Stimulated activated naive CD8-positive, alpha-beta T cell treated with anti-CD3 and anti-CD28 coated beads, Interleukin-15, Interleukin-2, amounts not matched to agents 100 U/mL and 50 U/mL, for 24 hours (primary cell): ENCODE results near the gene HOXB5.

Experiments
- ATAC-seq: fragments of 150-1000 bp; cut with Tn5 transposase; one replicate; pipeline ENCODE4 v1.10.0; 2021
- DNase-seq: peaks from one replicate; pipeline ENCODE4 v3.0.0; 2021

Gene HOXB5

DNA sequence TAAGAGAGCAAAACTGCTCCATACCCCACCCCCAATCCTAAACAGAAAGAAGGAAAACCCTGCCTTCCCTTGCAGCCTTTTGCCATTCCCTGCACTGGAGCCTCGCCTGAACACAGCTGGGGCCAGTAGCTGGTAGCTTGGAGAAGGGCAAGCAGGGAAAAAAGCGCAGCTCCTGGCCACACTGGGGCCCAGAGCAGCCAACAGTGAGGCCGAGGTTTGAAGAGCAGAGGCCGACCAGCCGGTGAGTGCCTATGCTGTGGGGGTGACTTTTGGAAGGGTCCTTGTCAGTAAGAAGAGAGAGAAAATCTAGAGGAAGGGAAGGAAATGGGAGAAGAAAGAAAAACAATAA is 35.8 kb upstream of the HOXB5 start:
- no peak for ATAC-seq
- DNase-seq, result no peak

GRCh38 chr17:48628649-48629410 is 35.3 kb upstream of the HOXB5 start:
- ATAC-seq, result no peak

DNA sequence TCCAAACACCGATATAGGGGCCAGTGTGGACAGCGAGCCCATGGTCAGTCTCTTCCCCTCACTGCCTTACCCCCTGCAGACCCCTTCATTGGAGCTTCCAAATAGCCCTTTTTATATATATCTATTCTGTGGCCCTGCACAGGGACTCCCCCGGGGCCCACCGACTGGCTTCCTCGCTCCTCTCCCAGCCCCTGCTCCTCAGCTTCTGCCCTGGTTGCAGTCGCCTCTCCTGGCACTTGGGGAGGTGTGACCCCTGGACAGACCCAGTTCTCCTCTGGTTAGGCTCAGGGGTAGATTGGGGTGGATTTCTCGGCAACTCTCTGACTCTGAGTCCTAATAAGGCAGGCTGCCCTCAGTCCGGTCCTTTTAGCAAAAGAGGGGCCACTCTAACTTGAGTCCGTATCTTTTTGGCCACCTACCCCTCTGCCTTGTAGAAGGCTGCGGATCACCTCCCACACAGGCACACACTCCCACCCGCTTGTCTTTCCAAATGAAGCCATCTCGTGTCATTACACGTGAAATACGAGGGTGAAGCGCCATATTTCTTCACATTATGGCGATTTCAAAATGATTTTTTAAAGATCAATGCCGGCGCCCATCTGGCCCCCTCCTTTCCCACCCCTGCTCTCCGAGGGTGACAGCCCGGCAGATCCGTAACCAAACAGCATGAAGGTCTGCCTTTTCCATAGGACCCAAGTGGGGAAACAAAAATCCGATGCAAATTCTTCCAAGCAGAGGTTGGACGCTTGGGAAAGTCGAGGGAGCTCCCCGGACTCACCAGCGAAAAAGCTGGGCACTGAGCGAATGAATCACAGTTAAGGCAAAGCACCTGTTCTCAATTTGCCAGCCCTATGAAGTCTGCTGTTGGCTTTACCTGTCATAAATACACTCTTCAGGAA is 34.3 kb upstream of the HOXB5 start:
- no peak for ATAC-seq
- DNase-seq, result no peak

More at GRCh38 chr17:48628649-48629410, 35.3 kb upstream of the HOXB5 start:
- no peak for DNase-seq

DNA sequence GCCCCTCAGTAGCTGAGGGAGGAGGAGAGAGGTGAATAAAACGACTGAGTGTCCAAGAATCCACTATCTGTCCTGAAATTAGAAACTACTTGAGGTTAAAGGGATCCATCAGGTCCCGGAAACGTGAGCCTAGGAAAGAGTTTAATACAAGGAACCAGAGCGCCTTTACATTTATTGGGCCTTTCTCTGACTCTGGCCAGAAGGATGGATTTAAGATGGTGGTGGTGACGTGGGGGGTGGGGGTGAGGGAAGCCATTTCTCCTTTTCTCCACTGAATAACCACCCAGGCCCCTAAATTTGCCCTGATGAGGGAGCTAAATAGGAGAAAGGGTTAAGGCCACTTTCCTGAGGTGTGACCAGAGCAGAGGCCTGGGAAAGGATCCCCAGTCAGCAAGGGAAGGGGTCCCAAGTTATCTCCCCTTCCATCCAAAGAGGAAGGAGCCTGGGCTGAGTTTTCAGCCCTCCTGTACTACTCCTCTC is 33.6 kb upstream of the HOXB5 start:
- no peak for DNase-seq
- ATAC-seq, result no peak

- ATAC-seq (peak; percentile 41), DNase-seq (peak; percentile 66)
These were observed 32.9 kb upstream of the HOXB5 start, which contains the start of gene HOXB9 for GRCh38 chr17:48626245-48627117. TSS of gene HOXB9 (minus strand) at chr17:48626358. CDS start at chr17:48626269, 89 bp downstream.

DNA sequence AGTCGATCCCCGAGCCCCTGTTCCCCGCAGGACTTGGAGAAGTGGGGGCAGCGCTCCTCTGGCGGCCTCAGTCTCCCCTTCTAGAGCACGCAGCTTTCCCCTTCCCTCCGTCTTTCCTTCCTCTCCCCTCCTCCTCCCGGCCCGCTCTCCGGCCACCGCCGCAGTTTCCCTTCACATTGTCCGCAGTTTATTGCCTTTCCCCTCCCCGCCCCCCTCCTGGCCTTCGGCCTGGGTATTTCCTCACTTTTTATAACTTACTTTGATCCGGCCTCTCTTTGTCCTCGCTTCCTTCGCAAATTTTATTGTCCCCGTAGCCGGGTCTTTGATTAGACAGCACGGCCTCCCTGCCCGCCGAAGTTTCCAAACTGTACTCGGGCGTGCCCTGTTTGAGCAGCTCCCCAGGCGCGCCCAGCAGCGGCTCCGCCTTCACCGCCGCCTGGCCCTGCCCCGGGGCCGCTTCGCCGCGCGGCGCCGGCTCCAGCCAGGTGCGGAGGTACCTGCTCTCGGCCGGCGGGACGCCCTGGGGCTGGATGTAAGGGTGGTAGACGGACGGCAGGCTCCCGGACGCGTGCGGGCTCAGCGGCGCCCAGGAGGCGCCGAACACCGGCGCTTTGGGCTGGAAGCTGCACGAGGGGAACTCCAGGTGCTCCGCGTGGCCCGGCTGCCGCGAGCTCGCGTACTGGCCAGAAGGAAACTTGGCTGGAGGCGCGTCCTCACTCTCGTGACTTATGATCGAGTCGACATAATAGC is 32.1 kb upstream of the HOXB5 start:
- DNase-seq, result peak; percentile 58

DNA sequence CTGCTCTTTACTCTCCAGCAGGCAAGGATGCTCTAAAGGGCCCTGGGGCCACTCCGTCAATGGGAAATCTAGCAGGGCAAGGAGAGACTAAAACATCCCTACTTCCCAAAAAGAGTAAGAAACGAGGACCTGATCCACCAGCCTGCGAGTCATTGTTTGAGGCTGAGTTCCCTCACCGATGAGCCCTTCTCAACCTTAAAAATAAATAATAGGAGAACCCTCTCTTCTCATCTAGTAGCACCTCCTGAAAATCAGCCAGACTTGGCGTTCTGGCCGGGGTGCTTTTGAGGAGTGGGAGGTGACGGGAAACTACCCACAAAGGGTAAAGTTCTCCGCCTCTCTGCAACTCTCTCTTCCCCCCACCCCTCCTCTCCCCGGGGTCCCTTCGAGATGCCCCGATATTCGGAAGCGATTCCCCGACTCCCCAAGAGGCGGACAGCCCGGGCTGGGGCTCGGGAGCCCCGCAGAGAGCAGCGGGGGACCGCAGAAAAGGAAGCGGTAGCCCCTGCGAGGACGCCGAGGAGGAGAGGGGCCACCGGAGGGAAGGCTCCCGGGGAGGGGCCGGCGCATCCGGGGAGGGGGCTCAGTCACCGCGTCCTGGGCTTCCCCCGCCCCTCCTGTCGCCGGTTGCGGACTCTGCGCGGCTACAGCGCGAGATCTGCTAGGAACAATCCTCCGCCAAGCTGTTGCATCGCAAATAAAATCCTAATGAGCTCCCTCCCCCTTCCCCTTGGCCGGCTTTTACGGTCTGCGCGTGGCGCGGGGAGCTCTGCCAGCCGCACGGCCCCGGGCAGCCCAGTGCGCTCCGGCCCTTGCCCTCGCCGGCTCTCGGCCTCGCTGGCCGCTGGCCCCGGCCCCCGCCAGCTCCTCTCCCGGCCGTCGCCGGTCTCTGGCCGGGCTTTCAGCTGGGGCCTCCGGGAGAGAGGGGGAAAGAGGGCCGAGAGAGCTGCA is 31.2 kb upstream of the HOXB5 start:
- DNase-seq (no peak), ATAC-seq (no peak)

More for the DNA sequence above, 32.1 kb upstream of the HOXB5 start:
- peak; percentile 47 for ATAC-seq

- no peak for ATAC-seq
- DNase-seq, result no peak
These were observed 30.5 kb upstream of the HOXB5 start for GRCh38 chr17:48624118-48624517.

GRCh38 chr17:48623583-48623982 is 30.0 kb upstream of the HOXB5 start:
- no peak for DNase-seq
- ATAC-seq, result no peak

- DNase-seq (no peak), ATAC-seq (no peak)
These were observed 29.3 kb upstream of the HOXB5 start for GRCh38 chr17:48622857-48623256.

DNA sequence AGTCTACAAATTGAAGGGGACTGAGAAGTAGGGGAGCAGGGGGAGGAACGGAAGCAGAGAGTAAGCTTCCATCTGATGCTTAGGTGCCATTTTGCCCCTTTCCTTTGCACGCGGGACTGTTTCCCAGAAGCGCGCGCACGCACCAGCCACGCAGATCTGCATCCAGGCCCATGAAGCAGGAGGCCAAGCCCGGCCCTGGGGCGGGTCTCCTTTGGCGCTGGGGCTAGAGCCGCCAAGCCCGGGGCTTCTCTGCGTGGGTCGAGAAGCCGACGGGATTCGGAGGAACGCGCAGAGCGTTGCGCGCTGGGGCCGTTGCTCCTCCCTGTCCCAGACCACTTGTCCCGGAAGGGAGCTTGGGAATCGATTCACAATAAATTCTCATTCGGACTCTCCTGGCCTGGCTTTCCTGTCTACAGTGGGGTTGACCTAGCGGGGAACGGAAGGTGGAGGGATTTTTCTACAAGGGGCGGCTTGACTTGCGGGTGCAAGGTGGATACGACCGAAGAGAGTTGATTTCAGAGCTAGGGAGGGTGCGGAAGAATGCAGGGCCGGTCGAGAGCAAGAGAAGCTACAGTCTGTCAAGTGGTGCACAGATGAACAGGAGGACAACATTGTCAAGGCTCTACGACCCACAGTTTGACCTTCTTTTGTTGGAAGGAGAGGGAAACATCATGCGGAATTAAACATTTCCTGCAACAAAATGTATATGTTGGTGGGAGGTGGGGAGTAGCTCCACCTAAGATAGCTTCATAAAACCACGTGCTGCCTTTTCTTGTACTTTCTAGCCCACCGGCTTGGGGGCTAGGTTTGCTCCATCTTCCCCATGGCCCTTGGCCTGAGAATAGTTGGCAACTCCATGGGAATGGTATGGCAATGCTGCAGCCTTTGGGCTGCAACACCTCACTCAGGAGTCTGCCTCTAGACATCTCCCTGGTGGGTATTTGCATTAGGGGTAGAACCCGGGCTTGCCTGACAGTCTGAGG is 28.1 kb upstream of the HOXB5 start:
- no peak for DNase-seq
- no peak for ATAC-seq

GRCh38 chr17:48620461-48621139 is 27.0 kb upstream of the HOXB5 start:
- ATAC-seq, result no peak
- no peak for DNase-seq

DNA sequence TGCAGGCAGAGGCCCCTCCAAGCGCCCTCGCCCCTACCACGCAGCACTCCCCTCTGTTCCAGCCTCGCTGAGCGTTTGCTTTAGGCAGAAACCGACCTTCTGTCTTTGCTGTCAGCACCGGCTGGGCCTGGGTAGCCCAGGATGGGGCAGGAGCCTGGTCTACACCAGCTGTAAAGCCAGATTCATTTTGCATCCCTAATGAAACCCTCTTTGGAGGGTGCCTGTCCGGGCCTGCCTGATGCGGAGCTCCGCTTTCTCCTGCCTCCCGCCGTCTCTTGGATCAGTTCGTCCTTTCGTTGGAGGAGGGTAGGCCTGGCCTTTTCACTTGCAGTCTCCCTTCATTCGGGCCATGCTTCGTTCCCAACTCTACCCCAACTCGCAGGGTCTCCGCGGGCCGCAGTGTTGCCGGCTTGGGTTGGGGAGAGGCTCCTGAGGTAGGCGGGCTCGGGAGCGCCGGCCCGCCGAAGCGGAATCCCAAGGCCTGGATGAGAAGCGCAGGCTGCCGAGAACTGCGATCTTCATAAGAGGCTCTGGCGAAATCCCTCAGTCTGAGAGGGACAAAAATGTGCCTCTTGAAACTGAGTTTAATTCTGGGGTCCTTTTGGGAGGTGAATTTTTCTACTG is 26.4 kb upstream of the HOXB5 start:
- no peak for ATAC-seq
- DNase-seq, result no peak

- DNase-seq, result peak; percentile 90
- peak; percentile 42 for ATAC-seq
These were observed 24.8 kb upstream of the HOXB5 start for GRCh38 chr17:48618256-48618896.

GRCh38 chr17:48617471-48618255 is 24.1 kb upstream of the HOXB5 start:
- no peak for ATAC-seq
- no peak for DNase-seq

DNA sequence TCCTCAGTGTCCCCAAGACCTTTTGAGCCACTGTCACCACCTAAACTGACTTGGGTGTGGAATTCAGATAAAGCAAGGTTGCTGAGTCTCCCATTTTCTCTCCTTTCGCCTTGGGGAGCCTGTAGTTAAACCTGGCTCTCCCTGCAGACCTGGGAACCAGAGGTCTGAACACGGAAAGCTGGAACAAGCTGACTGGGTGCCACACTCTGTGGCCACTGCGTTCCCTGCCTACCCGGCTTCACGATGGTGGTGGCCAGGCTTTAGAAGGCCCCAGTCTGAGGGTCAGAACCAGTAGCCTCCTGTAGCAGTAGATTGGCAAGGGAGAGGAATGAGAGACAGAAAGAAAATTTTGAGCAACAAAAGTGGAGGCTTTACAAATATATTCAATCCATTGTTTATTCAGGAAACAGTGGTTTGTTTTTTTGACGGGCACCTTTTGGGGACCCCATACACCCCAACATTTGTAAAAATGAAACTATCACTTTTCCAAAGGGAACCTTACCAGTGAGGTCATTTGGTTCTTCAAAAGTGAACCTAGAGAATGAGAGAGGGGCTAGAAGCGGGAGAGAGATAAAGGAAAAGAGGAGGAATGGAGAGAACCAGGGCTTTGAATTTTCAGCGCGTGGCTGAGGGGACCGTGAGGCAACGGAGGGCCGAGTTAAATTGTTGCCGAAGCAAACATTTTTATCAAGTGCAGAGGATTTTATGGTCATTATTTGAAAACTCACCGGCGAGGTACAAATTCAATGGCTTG is 23.3 kb upstream of the HOXB5 start:
- ATAC-seq, result no peak

More for the DNA sequence above, 23.3 kb upstream of the HOXB5 start:
- DNase-seq, result no peak
